ENCODE data around the gene MMP23B.
"Not testable (repeated sequence)": the region's sequence is repeated elsewhere in the genome, so short reads cannot be mapped to it uniquely, and the experiment has no call there.

The MMP23B gene

DNA sequence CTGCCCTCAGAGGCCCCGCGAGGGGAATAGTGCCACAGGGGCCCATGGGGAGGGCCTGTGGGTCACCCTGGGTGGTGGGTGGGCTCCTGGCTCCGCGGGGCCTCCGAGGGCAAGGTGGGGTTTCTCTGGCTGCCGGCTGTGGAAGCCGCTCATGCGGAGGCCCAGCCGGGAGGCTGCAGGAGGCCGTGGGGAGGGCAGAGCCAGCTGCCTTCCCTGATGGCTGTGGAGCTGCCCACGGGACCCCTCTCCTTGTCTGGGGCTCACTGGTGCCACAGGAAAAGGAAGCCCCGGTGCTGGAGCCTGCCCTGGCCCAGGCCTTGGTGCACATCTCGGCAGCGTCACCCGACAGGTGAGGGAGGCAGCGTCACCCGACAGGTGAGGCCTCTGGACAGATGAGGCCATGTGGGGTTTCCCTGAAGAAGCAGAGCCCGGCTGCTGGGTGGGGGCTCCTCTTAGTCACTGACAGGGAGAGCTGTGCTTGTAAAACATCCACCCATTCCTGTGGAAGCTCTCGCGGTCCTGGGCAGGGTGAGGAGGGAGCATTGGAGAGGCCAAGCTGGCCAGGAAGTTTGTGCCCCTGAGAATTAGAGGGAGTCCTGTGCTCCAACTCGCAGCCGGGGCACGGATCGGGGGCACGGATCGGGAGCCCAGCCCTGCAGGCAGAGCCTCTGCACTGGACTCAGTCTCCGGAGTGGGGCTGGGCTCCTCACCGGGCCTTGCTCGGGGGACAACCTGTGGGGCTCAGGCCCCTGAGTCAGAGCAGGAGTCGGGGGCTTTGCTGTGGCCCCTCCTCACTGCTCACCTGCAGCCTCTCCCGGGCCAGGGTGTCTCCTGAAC, 10.6 kb upstream of the MMP23B start:
- DNase-seq: no peak

DNA sequence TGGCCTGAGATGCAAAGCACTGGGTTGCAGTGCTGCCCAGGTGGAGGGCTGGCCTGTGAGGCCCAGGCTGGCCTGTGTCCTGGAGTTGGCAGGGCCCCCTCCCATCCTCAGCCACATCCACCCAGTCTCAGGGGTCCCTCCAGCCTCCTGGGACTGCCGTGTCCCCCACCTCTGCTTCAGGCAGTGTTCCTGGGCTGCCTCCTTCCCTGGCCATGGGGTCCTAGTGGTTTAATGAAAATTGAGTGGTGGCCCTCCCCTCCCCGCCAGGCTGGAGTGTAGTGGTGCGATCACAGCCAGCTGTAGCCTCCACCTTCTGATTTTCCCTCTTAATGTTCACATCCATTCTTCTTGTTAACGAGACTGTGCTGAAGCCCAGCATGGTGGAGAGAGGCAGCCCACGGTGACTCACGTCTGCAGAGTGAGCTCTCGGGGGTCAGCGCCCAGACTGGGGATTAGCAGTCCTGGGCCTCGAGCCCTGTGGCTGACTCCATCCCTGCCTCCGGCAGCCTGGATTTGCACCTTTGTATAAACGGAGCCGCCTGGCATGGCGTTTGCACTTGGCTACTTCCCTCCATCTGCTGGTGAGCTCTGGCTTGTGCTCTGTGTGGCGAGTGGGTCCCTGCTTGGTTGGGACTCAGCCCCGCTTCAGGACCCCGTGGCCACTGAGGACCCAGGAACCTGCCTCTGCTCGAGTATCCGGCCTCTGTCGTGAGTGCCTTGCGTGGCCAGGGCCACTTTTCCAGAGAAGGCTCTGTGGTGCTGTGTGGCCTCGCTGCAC, 9.8 kb upstream of the MMP23B start:
- DNase-seq: peak in 1 of 2 experiments; percentile 23

GRCh38 chr1:1622788-1623094, 9.2 kb upstream of the MMP23B start:
- DNase-seq: no peak

DNA sequence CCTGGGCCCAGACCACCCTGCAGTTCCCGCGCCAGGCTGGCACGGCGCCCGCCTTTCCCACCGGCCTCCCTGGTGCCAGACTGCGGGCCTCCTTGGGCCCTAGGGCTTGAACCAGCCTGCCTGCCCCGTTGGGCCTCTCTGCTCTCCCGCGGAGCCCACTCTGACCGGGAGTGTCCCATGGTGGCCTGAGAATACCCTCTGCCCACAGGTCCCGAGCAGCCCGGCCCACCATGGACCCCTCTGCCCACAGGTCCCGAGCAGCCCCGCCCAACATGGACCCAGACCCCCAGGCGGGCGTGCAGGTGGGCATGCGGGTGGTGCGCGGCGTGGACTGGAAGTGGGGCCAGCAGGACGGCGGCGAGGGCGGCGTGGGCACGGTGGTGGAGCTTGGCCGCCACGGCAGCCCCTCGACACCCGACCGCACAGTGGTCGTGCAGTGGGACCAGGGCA, 8.8 kb upstream of the MMP23B start:
- DNase-seq: no peak

GRCh38 chr1:1623631-1624442, 8.1 kb upstream of the MMP23B start:
- DNase-seq: peak in 1 of 2 experiments; percentile 18

- peak in 1 of 2 experiments; percentile 18 for DNase-seq
Observed at GRCh38 chr1:1624443-1625403, 7.2 kb upstream of the MMP23B start.

DNA sequence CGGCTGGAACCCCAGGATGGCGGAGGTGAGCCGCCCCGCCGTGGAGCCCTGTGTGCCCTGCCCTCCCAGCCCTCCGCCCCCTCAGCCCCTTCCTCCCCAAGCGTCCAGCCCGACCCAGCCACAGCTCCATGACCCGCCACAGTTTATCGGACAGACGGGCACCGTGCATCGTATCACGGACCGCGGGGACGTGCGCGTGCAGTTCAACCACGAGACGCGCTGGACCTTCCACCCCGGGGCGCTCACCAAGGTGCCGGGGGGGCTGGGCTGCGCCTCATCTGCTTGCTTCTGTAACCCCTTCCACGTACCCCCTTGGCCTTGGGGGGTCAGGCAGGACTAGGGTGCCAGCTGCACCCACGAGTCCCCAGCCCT, 6.6 kb upstream of the MMP23B start:
- DNase-seq: no peak

DNA sequence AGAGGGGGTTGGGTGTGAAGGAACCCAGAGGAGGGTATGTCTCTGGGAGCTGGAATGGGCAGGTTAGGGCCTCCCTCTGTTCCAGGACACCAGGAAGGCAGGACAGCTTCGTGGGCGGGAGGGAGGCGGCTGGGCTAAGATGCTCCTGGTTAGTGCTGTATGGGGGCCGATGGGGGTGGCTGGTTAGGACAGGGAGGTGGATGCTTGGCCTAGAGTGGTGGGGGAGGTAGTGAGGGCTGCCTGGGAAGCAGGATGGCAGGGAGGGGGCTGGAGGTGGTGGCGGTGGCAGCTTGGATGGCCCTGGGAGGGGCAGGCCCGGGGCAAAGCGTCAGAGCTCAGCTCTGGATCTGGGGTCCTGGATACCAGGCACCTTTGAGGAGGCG, 6.2 kb upstream of the MMP23B start:
- DNase-seq: no peak

DNA sequence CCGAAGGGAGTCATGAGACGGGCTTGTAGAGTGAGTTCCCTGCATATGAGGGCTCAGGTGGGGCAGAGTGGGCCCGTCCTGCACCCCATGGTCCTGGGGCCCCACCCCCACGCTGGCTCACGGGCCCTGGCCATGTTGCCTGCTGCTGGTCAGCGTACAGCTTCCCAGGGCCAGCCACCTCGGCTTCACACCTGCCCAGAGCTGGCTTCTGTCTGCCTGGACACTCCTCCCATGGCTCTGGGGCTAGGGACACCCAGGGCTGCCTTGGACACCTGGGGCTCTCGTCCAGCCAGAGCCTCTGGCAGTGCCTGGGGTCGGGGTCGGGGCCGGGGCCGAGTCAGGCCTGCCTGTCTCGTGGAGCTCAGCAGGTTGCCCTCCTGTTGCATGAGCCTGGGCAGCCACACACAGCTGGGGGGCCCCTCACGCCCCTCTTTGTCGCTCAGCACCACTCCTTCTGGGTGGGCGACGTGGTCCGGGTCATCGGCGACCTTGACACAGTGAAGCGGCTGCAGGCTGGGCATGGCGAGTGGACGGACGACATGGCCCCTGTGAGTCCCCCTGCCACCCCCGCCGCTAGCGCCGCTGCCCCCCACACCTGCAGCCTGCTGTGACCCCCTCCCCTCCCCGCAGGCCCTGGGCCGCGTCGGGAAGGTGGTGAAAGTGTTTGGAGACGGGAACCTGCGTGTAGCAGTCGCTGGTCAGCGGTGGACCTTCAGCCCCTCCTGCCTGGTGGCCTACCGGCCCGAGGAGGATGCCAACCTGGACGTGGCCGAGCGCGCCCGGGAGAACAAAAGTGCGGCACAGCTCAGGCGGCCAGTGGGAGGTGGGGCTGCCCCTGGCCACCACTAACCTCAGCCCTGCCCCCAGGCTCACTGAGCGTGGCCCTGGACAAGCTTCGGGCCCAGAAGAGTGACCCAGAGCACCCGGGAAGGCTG, 5.5 kb upstream of the MMP23B start:
- peak in 1 of 2 experiments; percentile 19 for DNase-seq

GRCh38 chr1:1627261-1627828, 4.6 kb upstream of the MMP23B start:
- no peak for DNase-seq

DNA sequence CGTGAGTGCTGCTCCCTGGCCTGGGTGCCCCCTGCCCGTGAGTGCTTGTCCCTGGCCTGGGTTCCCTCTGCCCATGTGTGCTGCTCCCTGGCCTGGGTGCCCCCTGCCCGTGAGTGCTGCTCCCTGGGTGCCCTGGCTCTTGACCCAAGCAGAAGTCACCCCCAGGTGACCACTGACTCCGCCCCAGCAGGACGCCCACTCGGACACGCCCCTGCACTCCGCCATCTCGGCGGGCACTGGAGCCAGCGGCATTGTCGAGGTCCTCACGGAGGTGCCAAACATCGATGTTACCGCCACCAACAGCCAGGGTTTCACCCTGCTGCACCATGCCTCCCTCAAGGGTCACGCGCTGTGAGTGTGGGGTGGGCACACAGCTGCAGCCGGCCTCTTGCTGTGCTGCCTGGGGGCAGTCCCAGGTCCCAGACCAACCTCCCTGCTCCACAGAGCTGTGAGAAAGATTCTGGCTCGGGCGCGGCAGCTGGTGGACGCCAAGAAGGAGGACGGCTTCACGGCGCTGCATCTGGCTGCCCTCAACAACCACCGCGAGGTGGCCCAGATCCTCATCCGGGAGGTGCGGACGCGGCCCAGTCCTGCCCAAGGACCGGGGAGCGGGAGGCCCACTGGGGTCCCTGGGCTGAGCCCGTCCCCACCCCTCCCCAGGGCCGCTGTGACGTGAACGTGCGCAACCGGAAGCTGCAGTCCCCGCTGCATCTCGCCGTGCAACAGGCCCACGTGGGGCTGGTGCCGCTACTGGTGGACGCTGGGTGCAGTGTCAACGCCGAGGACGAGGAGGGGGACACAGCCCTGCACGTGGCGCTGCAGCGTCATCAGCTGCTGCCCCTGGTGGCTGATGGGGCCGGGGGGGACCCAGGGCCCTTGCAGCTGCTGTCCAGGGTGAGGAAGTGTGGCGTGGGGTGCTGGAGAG, 3.9 kb upstream of the MMP23B start:
- peak in 1 of 2 experiments; percentile 18 for DNase-seq

GRCh38 chr1:1628754-1629429, 3.1 kb upstream of the MMP23B start:
- DNase-seq: peak; percentile 68 to 70

DNA sequence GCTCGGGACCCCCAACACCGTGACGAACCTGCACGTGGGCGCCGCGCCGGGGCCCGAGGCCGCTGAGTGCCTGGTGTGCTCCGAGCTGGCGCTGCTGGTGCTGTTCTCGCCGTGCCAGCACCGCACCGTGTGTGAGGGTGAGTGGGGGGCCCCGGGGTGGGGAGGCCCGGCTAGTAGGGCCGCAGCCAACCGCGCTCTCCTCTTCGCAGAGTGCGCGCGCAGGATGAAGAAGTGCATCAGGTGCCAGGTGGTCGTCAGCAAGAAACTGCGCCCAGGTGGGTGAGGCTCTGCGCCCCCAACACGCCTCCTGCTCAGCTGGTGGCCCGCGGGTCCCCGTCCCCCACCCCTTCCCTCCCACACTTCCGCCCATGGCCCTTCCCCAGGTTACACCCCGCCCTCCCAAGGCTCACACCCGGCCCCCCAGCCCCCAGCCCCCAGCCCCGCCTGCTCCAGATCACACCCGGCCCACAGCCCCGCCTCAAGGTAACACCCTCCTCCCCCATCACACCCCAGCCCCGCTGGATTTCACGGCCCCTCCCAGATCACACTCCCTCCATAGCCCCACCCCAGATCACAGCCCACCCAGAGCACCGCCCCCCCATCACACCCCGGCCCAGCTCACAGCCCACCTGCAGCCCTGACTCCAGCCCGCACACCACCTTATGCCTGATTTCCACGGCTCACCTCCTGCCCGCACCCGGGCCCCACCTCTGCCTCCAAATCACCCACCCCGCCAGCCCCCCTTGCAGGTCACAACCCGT, 2.4 kb upstream of the MMP23B start:
- peak; percentile 59 to 66 for DNase-seq

GRCh38 chr1:1630191-1630964, 1.6 kb upstream of the MMP23B start:
- DNase-seq: peak; percentile 88 to 93

DNA sequence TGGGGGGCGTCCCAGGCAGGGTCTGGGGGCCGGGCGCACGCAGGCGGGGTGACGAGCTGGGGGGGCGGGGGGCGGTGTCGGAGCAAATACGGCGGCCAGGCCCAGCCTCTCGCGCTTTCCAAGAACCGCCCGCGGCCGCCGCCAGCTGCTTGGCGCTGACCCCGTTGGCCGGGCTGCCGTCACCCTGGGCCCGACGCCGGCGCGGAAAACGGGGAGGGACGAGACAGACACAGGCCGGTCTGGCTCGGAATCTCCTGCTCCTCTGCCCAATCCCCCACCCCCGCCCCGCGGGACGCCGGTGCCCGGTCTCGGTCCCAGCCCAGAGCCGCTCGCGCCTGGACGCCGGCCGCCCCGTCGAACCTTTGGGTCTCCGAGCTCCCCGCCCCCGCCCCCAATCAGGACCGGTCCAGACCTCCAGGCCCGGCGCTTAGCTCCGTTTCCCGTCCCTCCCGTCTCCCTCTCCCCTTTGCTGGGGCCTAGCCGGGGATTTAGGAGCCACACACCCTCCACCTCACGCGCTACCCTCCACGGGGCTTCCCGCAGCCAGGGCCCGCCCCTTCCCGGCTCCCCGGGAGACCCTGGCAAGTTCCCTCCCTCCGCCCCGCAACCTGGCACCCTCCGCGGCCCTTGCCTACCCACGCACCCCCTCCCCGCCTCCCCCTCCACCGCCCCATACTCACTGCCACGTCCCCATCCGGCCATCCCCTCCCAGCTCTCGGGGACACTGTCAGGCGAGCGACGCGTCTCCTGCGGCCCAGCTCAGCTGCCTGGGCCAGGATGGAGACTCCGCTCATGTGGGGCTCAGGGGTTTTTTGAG, 800 bp upstream of the MMP23B start:
- peak in 1 of 2 experiments; percentile 35 for DNase-seq

GRCh38 chr1:1633409-1633808, 1.4 kb downstream of the MMP23B start:
- DNase-seq: not testable (repeated sequence)

Data from activated T-cell treated with anti-CD3 and anti-CD28 coated beads, Interleukin-2, amount 50 U/mL, for 48 hours (primary cell).